H1 (cell line): Measurements from ENCODE around the gene NOD2. TPM values are rescaled to one million over a fixed set of nuclear protein-coding genes. Genes with fewer than 3 reads are reported as not detected.

ENCODE experiments used
- CTCF ChIA-PET: fragments of 300-600 bp; sonication (Branson Sonifier 250); formaldehyde crosslinking; loops from one replicate; lab custom pipeline; 2021; ENCODE audit not compliant: partially characterized antibody; lab: Charles Lee
- POLR2A ChIA-PET: fragments of 300-600 bp; sonication (Branson Sonifier 250); formaldehyde crosslinking; loops from one replicate; lab custom pipeline; 2021; ENCODE audit warnings: inconsistent platforms; ENCODE audit not compliant: partially characterized antibody; lab: Charles Lee
- DNase-seq, 2 experiments: peaks; one replicate each; pipeline versions ENCODE4 v3.0.0 to v3.0.0-alpha.2; 2010 to 2022; ENCODE audit warnings: low spot score in 2 of 2, low read depth in 1 of 2, mixed read lengths in 1 of 2
- FAIRE-seq: peaks from 2 replicates; lab custom pipeline; 2011; peaks lifted over from hg19 to GRCh38; lab: Jason Lieb, UNC
- H2AFZ ChIP-seq: 2 replicates; pipeline ENCODE4 v1.8.1; 2012; ENCODE audit warnings: low read length, inconsistent platforms
- H2AK5ac ChIP-seq: 2 replicates; pipeline ENCODE4 v1.6.1; 2013; ENCODE audit warnings: low read depth, low read length
- H2BK120ac ChIP-seq: replicated peaks from 2 replicates; pipeline ENCODE3; 2013; ENCODE audit warnings: low read depth, low read length, inconsistent platforms
- H2BK12ac ChIP-seq: 2 replicates; pipeline ENCODE4 v1.6.1; 2013; ENCODE audit warnings: low read depth, low read length
- H2BK15ac ChIP-seq: 2 replicates; pipeline ENCODE4 v1.6.1; 2013; ENCODE audit warnings: low read length
- H2BK20ac ChIP-seq: 2 replicates; pipeline ENCODE4 v1.6.1; 2013; ENCODE audit warnings: low read length
- H2BK5ac ChIP-seq: 2 replicates; pipeline ENCODE4 v1.6.1; 2013; ENCODE audit warnings: low read depth, low read length
- H3K14ac ChIP-seq: 2 replicates; pipeline ENCODE4 v1.6.1; 2013; ENCODE audit warnings: inconsistent platforms; ENCODE audit not compliant: insufficient read length
- H3K18ac ChIP-seq: 2 replicates; pipeline ENCODE4 v1.6.1; 2013; ENCODE audit warnings: low read length; ENCODE audit errors: extremely low read depth
- H3K23ac ChIP-seq: 2 replicates; pipeline ENCODE4 v1.6.1; 2013; ENCODE audit warnings: inconsistent platforms; ENCODE audit not compliant: insufficient read length
- H3K23me2 ChIP-seq: 2 replicates; pipeline ENCODE4 v1.6.1; 2013; ENCODE audit warnings: low read depth, low read length
- H3K27ac ChIP-seq: 2 replicates; pipeline ENCODE4 v1.6.1; 2011; ENCODE audit warnings: low read depth, low read length, inconsistent platforms
- H3K27me3 ChIP-seq, 4 experiments: replicated peaks in 1 of 4; 1 replicate in 1 of 4; 2 replicates in 3 of 4; pipeline versions ENCODE4 v1.6.1 to v1.8.1; 2011 to 2013; ENCODE audit warnings: low read length in 3 of 4, mild to moderate bottlenecking in 3 of 4, inconsistent platforms in 2 of 4, mixed read lengths in 2 of 4, moderate library complexity in 1 of 4; ENCODE audit not compliant: control insufficient read depth in 3 of 4, insufficient read depth in 3 of 4; ENCODE audit errors: extremely low read depth in 1 of 4
- H3K36me3 ChIP-seq, 4 experiments: 2 replicates each; pipeline versions ENCODE4 v1.6.1 to v1.8.1; 2011 to 2013; ENCODE audit warnings: mild to moderate bottlenecking in 4 of 4, low read length in 3 of 4, moderate library complexity in 2 of 4, control low read depth in 1 of 4, inconsistent platforms in 1 of 4; ENCODE audit not compliant: insufficient read depth in 4 of 4, control insufficient read depth in 2 of 4
- H3K4ac ChIP-seq: replicated peaks from 2 replicates; pipeline ENCODE3; 2013; ENCODE audit warnings: low read length, low read depth, mixed read lengths, inconsistent platforms; ENCODE audit not compliant: insufficient read length
- H3K4me1 ChIP-seq, 4 experiments: replicated peaks in 1 of 4; 1 replicate in 1 of 4; 2 replicates in 3 of 4; pipeline versions ENCODE4 v1.6.1 to v1.8.1; 2011 to 2013; ENCODE audit warnings: low read length in 3 of 4, inconsistent platforms in 2 of 4, mixed read lengths in 1 of 4; ENCODE audit not compliant: insufficient read depth in 4 of 4, control insufficient read depth in 3 of 4
- H3K4me2 ChIP-seq, 2 experiments: 2 replicates each; pipeline versions ENCODE4 v1.6.1 to v1.8.1; 2011 to 2013; ENCODE audit warnings: low read depth in 2 of 2, low read length in 2 of 2, control low read depth in 1 of 2, inconsistent platforms in 1 of 2, mild to moderate bottlenecking in 1 of 2; ENCODE audit not compliant: insufficient read depth in 1 of 2
- H3K4me3 ChIP-seq, 4 experiments: fragments of 200-600, 300-600 bp in 1 of 4; sonication (generic), shearing (Covaris generic), sonication (Bioruptor Twin) in 1 of 4; 2 replicates each; pipeline versions ENCODE4 v1.5.1 to v1.8.1; 2011 to 2016; ENCODE audit warnings: low read length in 4 of 4, low read depth in 3 of 4, control low read depth in 2 of 4, inconsistent platforms in 2 of 4, mild to moderate bottlenecking in 2 of 4, mixed read lengths in 1 of 4, moderate library complexity in 1 of 4; ENCODE audit not compliant: insufficient read depth in 2 of 4; ENCODE audit errors: extremely low read depth in 1 of 4
- H3K56ac ChIP-seq: replicated peaks from 2 replicates; pipeline ENCODE3; 2013; ENCODE audit warnings: low read depth, mild to moderate bottlenecking, mixed read lengths, low read length, inconsistent platforms; ENCODE audit not compliant: insufficient read length
- H3K79me1 ChIP-seq: 2 replicates; pipeline ENCODE4 v1.6.1; 2013; ENCODE audit warnings: low read depth, low read length, control low read depth
- H3K79me2 ChIP-seq, 2 experiments: 2 replicates each; pipeline versions ENCODE4 v1.6.1 to v1.8.1; 2012 to 2013; ENCODE audit warnings: low read length in 2 of 2, mild to moderate bottlenecking in 2 of 2, inconsistent platforms in 1 of 2; ENCODE audit not compliant: insufficient read depth in 2 of 2, control insufficient read depth in 1 of 2
- H3K9ac ChIP-seq, 4 experiments: replicated peaks in 1 of 4; 1 replicate in 1 of 4; 2 replicates in 3 of 4; pipeline versions ENCODE4 v1.6.1 to v1.8.1; 2011 to 2013; ENCODE audit warnings: low read depth in 3 of 4, low read length in 3 of 4, control low read depth in 2 of 4, mild to moderate bottlenecking in 2 of 4, moderate library complexity in 2 of 4, inconsistent platforms in 1 of 4; ENCODE audit errors: extremely low read depth in 1 of 4
- H3K9me3 ChIP-seq, 2 experiments: 2 replicates each; pipeline versions ENCODE4 v1.6.1 to v1.8.1; 2012 to 2013; ENCODE audit warnings: mild to moderate bottlenecking in 2 of 2, moderate library complexity in 2 of 2, control low read depth in 1 of 2, inconsistent platforms in 1 of 2, low read depth in 1 of 2, low read length in 1 of 2, mixed read lengths in 1 of 2; ENCODE audit not compliant: insufficient read depth in 2 of 2
- H4K20me1 ChIP-seq, 2 experiments: replicated peaks in 1 of 2; 2 replicates each; pipeline versions ENCODE3 to v1.8.1; 2011 to 2013; ENCODE audit warnings: inconsistent platforms in 2 of 2, low read length in 2 of 2, mild to moderate bottlenecking in 1 of 2; ENCODE audit not compliant: insufficient read depth in 2 of 2, control insufficient read depth in 1 of 2
- H4K5ac ChIP-seq: 2 replicates; pipeline ENCODE4 v1.6.1; 2013; ENCODE audit warnings: low read length, low read depth, mixed read lengths, inconsistent platforms; ENCODE audit not compliant: insufficient read length
- H4K8ac ChIP-seq: 2 replicates; pipeline ENCODE4 v1.8.0; 2013; ENCODE audit warnings: mild to moderate bottlenecking, moderate library complexity, low read length, inconsistent platforms; ENCODE audit not compliant: insufficient read depth; ENCODE audit errors: extremely low read depth
- H4K91ac ChIP-seq: replicated peaks from 2 replicates; pipeline ENCODE3; 2013; ENCODE audit warnings: low read length, mixed read lengths, inconsistent platforms; ENCODE audit not compliant: insufficient read length
- GABPA ChIP-seq: IDR thresholded peaks from 2 replicates; pipeline ENCODE4 v1.6.1; 2011; ENCODE audit warnings: mild to moderate bottlenecking, low read length, moderate library complexity, borderline replicate concordance; ENCODE audit not compliant: insufficient read depth
- HDAC6 ChIP-seq: IDR thresholded peaks from one replicate; pipeline ENCODE4 v1.7.1; 2012; ENCODE audit warnings: low read depth, mild to moderate bottlenecking, inconsistent platforms, low read length, moderate library complexity
- ZNF274 ChIP-seq: IDR thresholded peaks from 2 replicates; pipeline ENCODE4 v1.7.0; 2012; ENCODE audit warnings: low read length, borderline replicate concordance; ENCODE audit errors: extremely low read depth
- WGBS, 2 experiments: shearing (Covaris generic) in 1 of 2; methylation state at CpG; one replicate each; pipeline versions ENCODE4 v1.1.6 to v1.1.7; 2013 to 2015; ENCODE audit warnings: low lambda C conversion rate in 2 of 2, mixed read lengths in 2 of 2, inconsistent platforms in 1 of 2, low coverage in 1 of 2, missing lambda C conversion rate in 1 of 2; ENCODE audit not compliant: insufficient replicate concordance in 2 of 2, insufficient coverage in 1 of 2, insufficient read length in 1 of 2; ENCODE audit errors: extremely low coverage in 1 of 2, missing lambda C conversion rate in 1 of 2; 5-methylcytosine and 5-hydroxymethylcytosine counted together
- polyA plus RNA-seq, 7 experiments: library from polyadenylated mRNA; depleted of rRNA in 3 of 7; stranded (reverse) in 5 of 7; unstranded in 2 of 7; fragments of >200 nt in 5 of 7; fragments of 200-250 nt in 2 of 7; gene quantifications; 1 replicate in 5 of 7; 2 replicates in 1 of 7; 4 replicates in 1 of 7; pipeline versions ENCODE4 v1.2.1 to v1.2.3, GENCODE V29; 2011 to 2013; ENCODE audit warnings: missing spikeins in 2 of 7, mixed read lengths in 2 of 7
- total RNA-seq: library from RNA; stranded (reverse); fragmentation: NEBNext Ultra II Directional; extraction: Animal tissue kit (Norgen Biotek cat#: 25700); gene quantifications from 2 replicates; pipeline ENCODE4 v1.2.1, GENCODE V29; 2021

The NOD2 gene
- total and polyA plus RNA-seq, 2 of the 8 experiments (the other 6 are each of a cell fraction or from before 2014, with no cell fraction given), result 0.37 to 0.42 TPM

DNA sequence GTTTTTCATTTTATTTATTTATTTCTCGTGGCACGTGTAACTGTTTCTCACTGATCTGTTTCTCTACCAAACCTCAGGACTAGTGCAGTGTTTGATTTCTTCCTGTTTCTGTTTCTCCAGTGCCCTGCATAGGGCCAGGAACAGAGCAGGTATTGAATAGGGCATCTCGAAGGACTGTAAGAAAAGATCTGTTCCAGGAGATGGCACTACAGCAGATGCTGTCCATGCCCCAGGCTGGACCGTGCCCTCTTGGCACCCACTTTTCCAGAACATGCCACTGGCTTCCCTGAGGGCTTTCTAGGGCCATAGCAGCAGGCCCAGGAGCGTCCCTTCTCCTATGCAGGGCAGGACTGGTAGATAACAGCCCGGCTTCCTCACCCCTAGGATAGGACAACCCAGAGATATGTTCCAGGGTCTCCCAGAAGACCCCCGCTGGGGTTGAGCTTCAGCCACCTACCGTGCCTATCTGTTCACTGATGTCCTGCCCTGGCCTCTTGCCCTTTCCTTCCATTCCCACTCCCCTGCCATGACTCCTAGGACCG is 16.7 kb upstream of the NOD2 start:
- POLR2A ChIA-PET, result no interaction called here
- no peaks in the 10 kb centered on the region for H3K27me3 ChIP-seq
- H3K79me2 ChIP-seq, result no peaks in the 10 kb centered on the region
- H3K14ac ChIP-seq, result no peak overlapping the region
- DNase-seq, result no peak
- no peak overlapping the region for H4K8ac ChIP-seq
- H4K5ac ChIP-seq, result no peak overlapping the region
- WGBS, 2 experiments, result 85% methylated on average over 8 of the region's 9 CpGs; no CpG with 5 or more reads in 1 of the 2 experiments
- H2AFZ ChIP-seq, result no peak overlapping the region
- no peak overlapping the region for H3K9ac ChIP-seq
- H3K4me3 ChIP-seq, result no peak overlapping the region
- no peak overlapping the region for H3K4ac ChIP-seq
- H3K4me1 ChIP-seq, result no peaks in the 10 kb centered on the region
- no peak overlapping the region for H2BK20ac ChIP-seq
- TF ChIP-seq GABPA (no peak), HDAC6 (no peak), ZNF274 (no peak)
- no peak overlapping the region for H2BK120ac ChIP-seq
- H3K23ac ChIP-seq, result no peak overlapping the region
- no peak overlapping the region for H3K18ac ChIP-seq
- CTCF ChIA-PET, result interaction anchor here (0.6 to 21.1 kb wide), 21 partner anchors 10 to 399 kb away, joined by 3 to 279 read pairs (median 4); no protein-coding TSS in a partner anchor
- H3K36me3 ChIP-seq, result no peaks in the 10 kb centered on the region
- no peak overlapping the region for H3K27ac ChIP-seq
- no peak overlapping the region for H2AK5ac ChIP-seq
- H4K91ac ChIP-seq, result no peak overlapping the region
- H4K20me1 ChIP-seq, result no peaks in the 10 kb centered on the region
- H2BK15ac ChIP-seq, result no peak overlapping the region
- peaks cover 10 to 19% of the 10 kb centered on the region in 2 experiments for H3K9me3 ChIP-seq
- H3K56ac ChIP-seq, result no peak overlapping the region
- H3K23me2 ChIP-seq, result no peaks in the 10 kb centered on the region; the same call in 1 of the 2 replicates
- no peaks in the 10 kb centered on the region for H3K79me1 ChIP-seq
- no peak for FAIRE-seq
- H2BK12ac ChIP-seq, result no peak overlapping the region
- no peak overlapping the region for H3K4me2 ChIP-seq
- H2BK5ac ChIP-seq, result no peak overlapping the region
